IPS-20b (cell line): ENCODE results near the gene MERTK.
"Not testable (repeated sequence)": the region's sequence is repeated elsewhere in the genome, so short reads cannot be mapped to it uniquely, and the experiment has no call there.

ENCODE experiments used
- H3K27ac ChIP-seq: one replicate; pipeline ENCODE4 v1.5.1; 2013; ENCODE audit warnings: low read length
- H3K27me3 ChIP-seq: 2 replicates; pipeline ENCODE4 v1.6.1; 2013; ENCODE audit warnings: mild to moderate bottlenecking, low read length, inconsistent platforms; ENCODE audit not compliant: insufficient read depth
- H3K36me3 ChIP-seq: 2 replicates; pipeline ENCODE4 v1.6.1; 2013; ENCODE audit warnings: low read depth, mild to moderate bottlenecking, inconsistent platforms, low read length, moderate library complexity; ENCODE audit not compliant: insufficient read depth
- H3K4me1 ChIP-seq: 2 replicates; pipeline ENCODE4 v1.6.1; 2013; ENCODE audit warnings: mild to moderate bottlenecking, control low read depth, inconsistent platforms, low read length, moderate library complexity; ENCODE audit not compliant: insufficient read depth
- H3K4me3 ChIP-seq: 2 replicates; pipeline ENCODE4 v1.5.1; 2013; ENCODE audit warnings: mild to moderate bottlenecking, low read length, inconsistent platforms
- H3K9ac ChIP-seq: 2 replicates; pipeline ENCODE4 v1.6.1; 2013; ENCODE audit warnings: low read depth, mild to moderate bottlenecking, inconsistent platforms, low read length, moderate library complexity
- H3K9me3 ChIP-seq: 2 replicates; pipeline ENCODE4 v1.6.1; 2013; ENCODE audit warnings: mild to moderate bottlenecking, low read depth, low read length, inconsistent platforms; ENCODE audit not compliant: insufficient read depth

The MERTK gene

GRCh38 chr2:111911295-111911977, 13.0 kb downstream of the MERTK start:
- not testable (repeated sequence) for H3K4me1 ChIP-seq, H3K27ac ChIP-seq, H3K9me3 ChIP-seq, H3K36me3 ChIP-seq, H3K9ac ChIP-seq, H3K4me3 ChIP-seq, H3K27me3 ChIP-seq

DNA sequence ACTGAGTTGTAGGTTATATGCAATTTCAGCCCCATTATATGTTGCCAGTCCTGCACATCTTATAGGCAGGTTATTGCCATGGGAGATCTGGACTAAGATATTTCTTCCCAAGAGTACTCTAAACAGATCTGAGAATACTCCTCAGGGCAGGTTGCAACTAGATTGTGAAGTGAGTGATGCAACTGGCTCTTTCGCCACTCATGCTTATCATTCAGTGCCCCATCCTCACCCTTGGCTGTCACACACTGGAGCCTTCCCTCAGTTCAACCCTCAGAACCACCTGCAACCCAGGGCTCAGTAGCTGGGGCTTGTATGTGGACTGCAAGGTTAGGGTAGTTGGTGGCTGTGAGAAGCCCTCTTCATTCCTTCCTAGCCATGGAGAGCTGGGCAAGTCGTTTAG, 14.1 kb downstream of the MERTK start:
- no peaks in the 10 kb centered on the region for H3K9me3 ChIP-seq
- H3K4me1 ChIP-seq = peaks cover 7% of the 10 kb centered on the region; the same call in 1 of the 2 replicates
- H3K36me3 ChIP-seq = no peaks in the 10 kb centered on the region
- no peak overlapping the region for H3K27ac ChIP-seq
- H3K4me3 ChIP-seq = no peak overlapping the region
- H3K27me3 ChIP-seq = no peaks in the 10 kb centered on the region
- H3K9ac ChIP-seq = no peak overlapping the region

DNA sequence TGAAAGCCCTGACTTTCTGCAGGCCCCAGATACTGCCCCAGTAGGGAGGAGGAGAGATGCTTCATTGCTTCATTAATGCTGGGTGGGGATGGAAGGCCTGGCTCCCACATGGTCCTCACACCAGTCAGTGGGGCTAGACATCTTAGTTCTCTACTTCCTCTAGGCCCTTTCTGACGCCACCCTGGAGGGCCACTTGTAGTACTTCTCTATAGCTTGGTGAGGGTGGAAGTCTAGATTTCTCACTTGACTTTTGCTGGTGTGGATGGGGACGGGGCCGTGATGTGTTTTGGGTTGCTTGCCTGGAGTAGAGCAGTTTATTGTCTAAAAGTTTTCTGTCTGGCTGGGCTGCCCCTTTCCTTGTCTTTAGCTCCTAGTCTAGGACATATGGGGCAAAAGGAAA, 18.7 kb downstream of the MERTK start:
- H3K27ac ChIP-seq = no peak overlapping the region
- no peak overlapping the region for H3K4me3 ChIP-seq
- no peaks in the 10 kb centered on the region for H3K36me3 ChIP-seq
- H3K4me1 ChIP-seq = no peaks in the 10 kb centered on the region
- no peak overlapping the region for H3K9ac ChIP-seq
- no peaks in the 10 kb centered on the region for H3K27me3 ChIP-seq
- H3K9me3 ChIP-seq = no peaks in the 10 kb centered on the region

DNA sequence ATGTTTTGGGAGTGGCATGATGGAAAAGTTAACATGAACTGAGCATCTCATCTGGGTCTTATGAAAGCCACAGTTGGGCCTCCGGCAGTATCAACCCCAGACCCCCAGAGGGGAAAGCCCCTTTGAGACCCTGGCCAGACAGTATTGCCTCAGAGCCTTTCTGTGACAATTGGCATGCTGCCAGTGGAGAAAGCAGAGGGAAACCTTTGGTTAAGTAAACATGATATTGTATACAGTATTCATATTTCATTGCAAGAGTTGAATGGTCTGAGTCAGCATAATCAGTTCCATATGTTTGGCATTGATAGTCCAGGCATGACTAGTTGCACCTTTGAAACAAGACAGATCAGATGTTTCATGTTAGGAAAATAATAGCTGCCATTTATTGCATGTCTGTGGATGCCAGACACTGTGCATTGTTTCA, 20.0 kb downstream of the MERTK start:
- Histone ChIP-seq H3K4me1 (no peaks in the 10 kb centered on the region), H3K9me3 (no peaks in the 10 kb centered on the region), H3K9ac (no peak overlapping the region), H3K27me3 (no peaks in the 10 kb centered on the region), H3K4me3 (no peak overlapping the region), H3K36me3 (no peaks in the 10 kb centered on the region), H3K27ac (no peak overlapping the region)

- H3K27me3 ChIP-seq = no peaks in the 10 kb centered on the region
- no peak overlapping the region for H3K4me3 ChIP-seq
- H3K9me3 ChIP-seq = no peaks in the 10 kb centered on the region
- no peaks in the 10 kb centered on the region for H3K36me3 ChIP-seq
- no peak overlapping the region for H3K27ac ChIP-seq
- H3K9ac ChIP-seq = no peak overlapping the region
- H3K4me1 ChIP-seq = no peaks in the 10 kb centered on the region
Observed at GRCh38 chr2:111919365-111919764, 21.0 kb downstream of the MERTK start.

- Histone ChIP-seq H3K27ac (no peak overlapping the region), H3K36me3 (no peaks in the 10 kb centered on the region), H3K4me1 (no peaks in the 10 kb centered on the region), H3K27me3 (no peaks in the 10 kb centered on the region), H3K4me3 (no peak overlapping the region), H3K9ac (no peak overlapping the region), H3K9me3 (no peaks in the 10 kb centered on the region)
Observed at GRCh38 chr2:111919794-111920608, 21.6 kb downstream of the MERTK start.

GRCh38 chr2:111923276-111923804, 24.9 kb downstream of the MERTK start:
- Histone ChIP-seq H3K27ac (no peak overlapping the region), H3K4me1 (no peaks in the 10 kb centered on the region), H3K27me3 (no peaks in the 10 kb centered on the region)

GRCh38 chr2:111924617-111925107, 26.3 kb downstream of the MERTK start:
- H3K9ac ChIP-seq = no peak overlapping the region
- no peaks in the 10 kb centered on the region for H3K9me3 ChIP-seq
- H3K36me3 ChIP-seq = peaks cover 5% of the 10 kb centered on the region; the same call in 1 of the 2 replicates
- H3K27me3 ChIP-seq = no peaks in the 10 kb centered on the region
- no peaks in the 10 kb centered on the region for H3K4me1 ChIP-seq
- no peak overlapping the region for H3K27ac ChIP-seq
- H3K4me3 ChIP-seq = no peak overlapping the region

More at GRCh38 chr2:111923276-111923804, 24.9 kb downstream of the MERTK start:
- Histone ChIP-seq H3K9me3 (no peaks in the 10 kb centered on the region), H3K9ac (no peak overlapping the region), H3K36me3 (no peaks in the 10 kb centered on the region), H3K4me3 (no peak overlapping the region)

DNA sequence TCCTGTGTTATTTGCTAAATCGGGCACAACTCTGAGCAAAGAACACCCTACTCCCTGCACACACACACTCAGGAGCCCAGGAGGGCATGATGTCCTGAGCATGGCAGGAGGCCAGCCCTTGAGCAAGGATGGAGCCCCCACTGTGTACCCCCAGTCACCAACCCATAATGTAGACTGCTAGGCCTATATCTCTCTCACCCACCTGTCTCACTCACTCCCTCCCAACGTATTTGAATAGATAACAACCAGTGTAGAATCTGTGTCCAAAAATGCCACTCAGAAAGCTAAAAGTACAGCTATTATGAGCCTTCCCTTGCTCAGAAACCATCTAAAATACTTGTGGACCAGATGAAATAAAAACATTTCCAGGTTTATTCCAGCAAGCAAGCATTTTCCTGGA, 29.3 kb downstream of the MERTK start:
- Histone ChIP-seq H3K4me3 (no peak overlapping the region), H3K27ac (no peak overlapping the region), H3K36me3 (peaks cover 13% of the 10 kb centered on the region), H3K9me3 (no peaks in the 10 kb centered on the region), H3K4me1 (no peaks in the 10 kb centered on the region), H3K27me3 (no peaks in the 10 kb centered on the region), H3K9ac (no peak overlapping the region)

DNA sequence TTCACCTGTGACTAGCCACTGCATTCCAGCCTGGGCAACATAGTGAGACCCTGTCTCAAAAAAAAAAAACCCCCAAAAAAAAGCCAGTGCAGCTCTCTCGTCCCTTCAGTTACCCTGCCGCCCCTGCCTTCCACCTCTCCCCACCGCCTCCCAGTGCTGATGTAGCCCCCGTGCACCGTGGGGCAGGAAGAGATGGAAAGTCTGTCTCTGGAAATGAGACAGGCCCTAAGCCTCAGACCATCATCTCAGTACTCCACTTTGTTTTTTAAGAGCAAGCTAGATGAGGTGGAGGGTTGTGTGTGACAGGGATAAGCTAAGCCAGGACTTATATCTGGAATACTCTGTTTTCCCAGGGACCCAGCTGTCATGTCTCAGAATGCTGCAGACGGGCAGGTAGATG, 32.0 kb downstream of the MERTK start:
- no peak overlapping the region for H3K9ac ChIP-seq
- no peaks in the 10 kb centered on the region for H3K4me1 ChIP-seq
- no peak overlapping the region for H3K27ac ChIP-seq
- peaks cover 13% of the 10 kb centered on the region for H3K36me3 ChIP-seq
- H3K27me3 ChIP-seq = no peaks in the 10 kb centered on the region
- no peak overlapping the region for H3K4me3 ChIP-seq
- H3K9me3 ChIP-seq = no peaks in the 10 kb centered on the region

DNA sequence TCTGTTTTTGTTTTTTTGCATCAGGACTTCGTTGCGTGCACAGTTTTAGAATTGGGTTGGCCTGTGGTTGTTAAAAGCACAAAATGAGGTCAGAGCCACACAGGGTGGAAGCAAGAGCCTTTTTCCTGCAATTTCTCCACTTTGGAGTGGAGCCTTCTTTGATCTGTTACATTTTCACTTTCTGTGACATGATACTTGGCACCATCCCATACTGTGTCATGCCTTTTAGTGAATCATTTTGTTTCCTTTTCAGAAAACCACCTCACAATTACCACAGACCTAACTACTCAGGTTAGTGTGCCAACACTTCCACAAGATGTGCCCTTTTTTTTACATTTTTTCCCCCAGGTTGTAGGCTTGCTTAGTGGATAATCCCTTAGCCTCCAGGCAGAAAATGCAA, 32.5 kb downstream of the MERTK start:
- peaks cover 13% of the 10 kb centered on the region for H3K36me3 ChIP-seq

More for the DNA sequence above, 32.5 kb downstream of the MERTK start:
- Histone ChIP-seq H3K27me3 (no peaks in the 10 kb centered on the region), H3K27ac (no peak overlapping the region), H3K9ac (no peak overlapping the region), H3K4me3 (no peak overlapping the region), H3K4me1 (no peaks in the 10 kb centered on the region), H3K9me3 (no peaks in the 10 kb centered on the region)
